ENCODE data around the gene UBE4B. TPM values are rescaled to one million over a fixed set of nuclear protein-coding genes. Genes with fewer than 3 reads are reported as not detected.

Gene UBE4B
- total and polyA plus RNA-seq, 2 of the 4 experiments (the other 2 are of a cell fraction), result 26.5 to 39.3 TPM

DNA sequence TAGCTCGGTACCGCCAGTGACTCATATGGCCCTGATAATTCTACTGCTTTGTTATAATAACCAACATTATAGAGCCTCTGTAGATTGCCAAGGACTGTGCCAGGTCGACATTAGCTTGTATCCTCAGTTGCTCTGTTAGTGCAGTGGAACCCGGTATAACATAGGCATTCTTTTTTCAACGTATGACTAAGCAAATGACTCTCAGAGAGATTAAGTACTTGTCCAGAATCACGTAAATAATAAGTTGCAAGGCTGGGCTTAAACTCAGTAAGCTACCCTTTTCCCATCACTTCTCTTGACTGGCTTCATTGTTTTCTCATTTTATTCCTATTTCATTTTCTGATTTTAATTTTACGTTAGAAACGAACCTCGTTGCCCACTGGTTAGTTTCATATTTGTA lies 85.1 kb downstream of the UBE4B start:
- Histone ChIP-seq H3K9ac (ENCODE audit: low read depth, low read length) (no peak overlapping the region), H3K4me1 (ENCODE audit: control insufficient read depth, insufficient read depth, low read length) (peaks cover 3% of the 10 kb centered on the region; the same call in 1 of the 2 replicates), H3K9me1 (ENCODE audit: insufficient read depth, low read length) (peaks cover 5% of the 10 kb centered on the region), H3K23ac (ENCODE audit: low read depth, low read length) (peak overlapping the region; percentile 20; the same call in 1 of the 2 replicates), H2AK5ac (ENCODE audit: low read depth, low read length) (no peak overlapping the region), H2BK20ac (ENCODE audit: low read depth, low read length) (no peak overlapping the region), H3K79me1 (ENCODE audit: low read depth in 1 of 2, low read length in 2 of 2) (peaks cover 6 to 25% of the 10 kb centered on the region in 2 experiments; a peak in 3 of 4 replicates), H3K4me2 (ENCODE audit: low read depth, low read length) (no peak overlapping the region), H2AFZ (replicated peaks; ENCODE audit: low read length, poor library complexity) (no peak overlapping the region), H3K27ac (ENCODE audit: insufficient read depth, low read length) (no peak overlapping the region), H3K9me3 (ENCODE audit: control insufficient read depth, insufficient read depth, low read length) (no peaks in the 10 kb centered on the region), H4K8ac (ENCODE audit: low read depth in 2 of 2, low read length in 2 of 2) (no peak overlapping the region), H2AK9ac (replicated peaks; ENCODE audit: low read depth, low read length, poor library complexity) (no peak overlapping the region), H3K27me3 (ENCODE audit: control insufficient read depth, insufficient read depth, low read length) (no peaks in the 10 kb centered on the region), H3K36me3 (ENCODE audit: control insufficient read depth, insufficient read depth, low read length) (peaks cover 23% of the 10 kb centered on the region), H3K56ac (ENCODE audit: extremely low read depth, insufficient read depth, low read length) (no peak overlapping the region), H3K18ac (ENCODE audit: low read depth, low read length) (no peak overlapping the region), H4K91ac (ENCODE audit: insufficient read depth, low read depth, low read length) (no peak overlapping the region), H2BK15ac (ENCODE audit: low read depth, low read length) (peak overlapping the region; percentile 26; the same call in 1 of the 3 replicates), H4K5ac (ENCODE audit: low read depth, low read length) (no peak overlapping the region), H4K20me1 (ENCODE audit: insufficient read depth, low read length) (peaks cover 8% of the 10 kb centered on the region; the same call in 1 of the 2 replicates), H3K4me3 (ENCODE audit: insufficient read depth, low read depth, low read length) (no peak overlapping the region), H2BK120ac (ENCODE audit: low read depth, low read length) (no peak overlapping the region), H2BK5ac (ENCODE audit: low read depth, low read length, poor library complexity, severe bottlenecking) (no peak overlapping the region), H3K14ac (replicated peaks; ENCODE audit: low read depth, low read length) (0 out of 2 replicates have a peak overlapping the region, but pooled peaks have one; percentile 17), H3K4ac (ENCODE audit: low read depth, low read length) (no peak overlapping the region; the same call in 1 of the 2 replicates)
- TF ChIP-seq RAD21 (IDR thresholded peaks at IDR 0.05; ENCODE audit: low read length), result no peak
- TF ChIP-seq NFE2L2 (IDR thresholded peaks at IDR 0.05; ENCODE audit: low read depth, low read length), result 0 out of 2 replicates have a peak, but pooled peaks have one; percentile 18
- no peak for TF ChIP-seq BHLHE40 (IDR thresholded peaks at IDR 0.05; ENCODE audit: low read depth, low read length)
- no peak for TF ChIP-seq CHD1 (IDR thresholded peaks at IDR 0.05; ENCODE audit: low read depth, low read length)
- TF ChIP-seq RFX5 (IDR thresholded peaks at IDR 0.05; ENCODE audit: low read depth, low read length), result no peak
- intact Hi-C loops (cut with micrococcal nuclease), result no loop called here
- CTCF ChIA-PET, result no interaction called here
- in situ Hi-C loops (cut with MboI; ENCODE audit: low sequenced_read_pairs), result no loop called here
- 80% methylated on average over 1 of the region's 9 CpGs; no CpG with 5 or more reads in 1 of the 2 experiments for WGBS, 2 experiments (ENCODE audit: extremely low coverage in 2 of 2, insufficient read length in 1 of 2)
- dilution Hi-C loops (cut with HindIII; ENCODE audit: low sequenced_read_pairs, unreplicated experiment), result no loop called here
- DNase-seq (peak; percentile 63), ATAC-seq (ENCODE audit: low read depth) (peak; percentile 63)
- BruUV-seq (replicated peaks), result no TSS peak
- POLR2A ChIA-PET (ENCODE audit: unreplicated experiment), result no interaction called here
